ENCODE results near the gene VSIG4.

The VSIG4 gene

DNA sequence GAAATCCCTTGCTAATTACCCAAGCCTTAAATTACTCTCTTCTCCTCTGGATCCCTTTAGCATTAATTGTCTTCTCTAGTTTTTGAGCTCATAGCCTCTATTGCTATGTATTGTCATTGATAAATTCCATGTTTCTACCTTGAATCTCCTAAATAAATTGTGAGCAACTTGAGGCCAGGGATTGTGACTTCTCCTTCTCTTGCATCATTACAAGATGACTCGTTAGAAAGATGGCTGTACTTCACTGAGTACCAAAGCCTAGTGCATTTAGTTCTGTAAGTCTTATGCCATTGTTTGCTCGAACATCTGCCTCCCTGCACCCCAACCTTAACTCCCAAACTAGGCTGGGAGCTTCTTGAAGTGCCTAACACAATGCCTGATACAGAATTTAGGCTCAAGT lies 15.3 kb downstream of the VSIG4 start:
- H3K27ac ChIP-seq (ENCODE audit: extremely low read depth, low read depth, low read length): no peak overlapping the region
- TF ChIP-seq ZNF521 (tag by site-specific recombination; IDR thresholded peaks at IDR 0.05) (no peak), ZNF274 (IDR thresholded peaks at IDR 0.05; ENCODE audit: low read length) (no peak), ZNF274 (tag by site-specific recombination; IDR thresholded peaks at IDR 0.05; ENCODE audit: borderline replicate concordance) (no peak)
- TF ChIP-seq, protein P1, sequence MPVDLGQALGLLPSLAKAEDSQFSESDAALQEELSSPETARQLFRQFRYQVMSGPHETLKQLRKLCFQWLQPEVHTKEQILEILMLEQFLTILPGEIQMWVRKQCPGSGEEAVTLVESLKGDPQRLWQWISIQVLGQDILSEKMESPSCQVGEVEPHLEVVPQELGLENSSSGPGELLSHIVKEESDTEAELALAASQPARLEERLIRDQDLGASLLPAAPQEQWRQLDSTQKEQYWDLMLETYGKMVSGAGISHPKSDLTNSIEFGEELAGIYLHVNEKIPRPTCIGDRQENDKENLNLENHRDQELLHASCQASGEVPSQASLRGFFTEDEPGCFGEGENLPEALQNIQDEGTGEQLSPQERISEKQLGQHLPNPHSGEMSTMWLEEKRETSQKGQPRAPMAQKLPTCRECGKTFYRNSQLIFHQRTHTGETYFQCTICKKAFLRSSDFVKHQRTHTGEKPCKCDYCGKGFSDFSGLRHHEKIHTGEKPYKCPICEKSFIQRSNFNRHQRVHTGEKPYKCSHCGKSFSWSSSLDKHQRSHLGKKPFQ (tag by site-specific recombination; IDR thresholded peaks at IDR 0.05): no peak
- ChIA-PET CTCF (no interaction called here), POLR2A (no interaction called here)
- H3K36me3 ChIP-seq (ENCODE audit: control insufficient read depth in 2 of 2, insufficient read depth in 1 of 2, low read length in 2 of 2): no peaks in the 10 kb centered on the region
- no peak overlapping the region for H3K4me3 ChIP-seq (ENCODE audit: low read depth, low read length)
- no peaks in the 10 kb centered on the region for H3K9me3 ChIP-seq (ENCODE audit: control insufficient read depth, insufficient read depth, low read depth, low read length)
- H3K4me1 ChIP-seq (ENCODE audit: control insufficient read depth, insufficient read depth, low read length): no peaks in the 10 kb centered on the region

DNA sequence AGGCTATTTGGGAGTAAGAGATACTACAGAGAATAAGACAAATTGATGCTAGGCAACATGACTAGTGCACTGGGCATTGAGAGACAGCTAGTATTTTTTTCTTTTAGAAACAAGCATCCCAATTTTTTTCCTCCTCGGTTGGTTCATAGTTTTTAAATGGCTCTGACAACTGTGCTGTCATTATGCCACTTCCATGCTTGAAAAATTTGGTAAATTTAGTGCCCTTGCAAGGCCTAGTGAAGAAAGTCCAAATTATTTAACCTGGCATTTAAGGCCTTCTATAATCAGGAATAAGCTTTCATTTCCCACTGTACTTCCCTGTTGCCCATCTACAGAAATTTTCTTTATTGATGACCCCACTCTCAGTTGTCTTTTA lies 15.8 kb downstream of the VSIG4 start:
- H3K9me3 ChIP-seq (ENCODE audit: control insufficient read depth, insufficient read depth, low read depth, low read length): no peaks in the 10 kb centered on the region
- TF ChIP-seq ZNF311 (tag by site-specific recombination; IDR thresholded peaks at IDR 0.05; ENCODE audit: borderline replicate concordance) (no peak), ZNF677 (tag by site-specific recombination; IDR thresholded peaks at IDR 0.05) (no peak), SALL2 (tag by site-specific recombination; IDR thresholded peaks at IDR 0.05; ENCODE audit: borderline replicate concordance) (no peak), ZNF843 (tag by site-specific recombination; IDR thresholded peaks at IDR 0.05) (no peak), HOXD13 (CRISPR knock-in tag; IDR thresholded peaks at IDR 0.05; ENCODE audit: borderline replicate concordance) (no peak), ZNF792 (tag by site-specific recombination; IDR thresholded peaks at IDR 0.05) (no peak), EGR2 (tag by site-specific recombination; IDR thresholded peaks at IDR 0.05; ENCODE audit: low read depth) (no peak), ZNF133 (tag by site-specific recombination; IDR thresholded peaks at IDR 0.05) (no peak), ZXDB (tag by site-specific recombination; IDR thresholded peaks at IDR 0.05) (no peak), ZFP3 (tag by site-specific recombination; IDR thresholded peaks at IDR 0.05; ENCODE audit: low read depth) (no peak), ZNF670 (tag by site-specific recombination; IDR thresholded peaks at IDR 0.05; ENCODE audit: low read depth) (no peak), GFI1B (tag by site-specific recombination; IDR thresholded peaks at IDR 0.05) (no peak), ZNF571 (tag by site-specific recombination; IDR thresholded peaks at IDR 0.05) (no peak), ZNF510 (tag by site-specific recombination; IDR thresholded peaks at IDR 0.05; ENCODE audit: insufficient replicate concordance) (no peak), ZEB2 (tag by site-specific recombination; IDR thresholded peaks at IDR 0.05) (no peak), ZNF221 (tag by site-specific recombination; IDR thresholded peaks at IDR 0.05; ENCODE audit: borderline replicate concordance) (no peak)
- TF ChIP-seq, protein P2, sequence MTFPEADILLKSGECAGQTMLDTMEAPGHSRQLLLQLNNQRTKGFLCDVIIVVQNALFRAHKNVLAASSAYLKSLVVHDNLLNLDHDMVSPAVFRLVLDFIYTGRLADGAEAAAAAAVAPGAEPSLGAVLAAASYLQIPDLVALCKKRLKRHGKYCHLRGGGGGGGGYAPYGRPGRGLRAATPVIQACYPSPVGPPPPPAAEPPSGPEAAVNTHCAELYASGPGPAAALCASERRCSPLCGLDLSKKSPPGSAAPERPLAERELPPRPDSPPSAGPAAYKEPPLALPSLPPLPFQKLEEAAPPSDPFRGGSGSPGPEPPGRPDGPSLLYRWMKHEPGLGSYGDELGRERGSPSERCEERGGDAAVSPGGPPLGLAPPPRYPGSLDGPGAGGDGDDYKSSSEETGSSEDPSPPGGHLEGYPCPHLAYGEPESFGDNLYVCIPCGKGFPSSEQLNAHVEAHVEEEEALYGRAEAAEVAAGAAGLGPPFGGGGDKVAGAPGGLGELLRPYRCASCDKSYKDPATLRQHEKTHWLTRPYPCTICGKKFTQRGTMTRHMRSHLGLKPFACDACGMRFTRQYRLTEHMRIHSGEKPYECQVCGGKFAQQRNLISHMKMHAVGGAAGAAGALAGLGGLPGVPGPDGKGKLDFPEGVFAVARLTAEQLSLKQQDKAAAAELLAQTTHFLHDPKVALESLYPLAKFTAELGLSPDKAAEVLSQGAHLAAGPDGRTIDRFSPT (tag by site-specific recombination; IDR thresholded peaks at IDR 0.05): no peak
- TF ChIP-seq, protein P3, sequence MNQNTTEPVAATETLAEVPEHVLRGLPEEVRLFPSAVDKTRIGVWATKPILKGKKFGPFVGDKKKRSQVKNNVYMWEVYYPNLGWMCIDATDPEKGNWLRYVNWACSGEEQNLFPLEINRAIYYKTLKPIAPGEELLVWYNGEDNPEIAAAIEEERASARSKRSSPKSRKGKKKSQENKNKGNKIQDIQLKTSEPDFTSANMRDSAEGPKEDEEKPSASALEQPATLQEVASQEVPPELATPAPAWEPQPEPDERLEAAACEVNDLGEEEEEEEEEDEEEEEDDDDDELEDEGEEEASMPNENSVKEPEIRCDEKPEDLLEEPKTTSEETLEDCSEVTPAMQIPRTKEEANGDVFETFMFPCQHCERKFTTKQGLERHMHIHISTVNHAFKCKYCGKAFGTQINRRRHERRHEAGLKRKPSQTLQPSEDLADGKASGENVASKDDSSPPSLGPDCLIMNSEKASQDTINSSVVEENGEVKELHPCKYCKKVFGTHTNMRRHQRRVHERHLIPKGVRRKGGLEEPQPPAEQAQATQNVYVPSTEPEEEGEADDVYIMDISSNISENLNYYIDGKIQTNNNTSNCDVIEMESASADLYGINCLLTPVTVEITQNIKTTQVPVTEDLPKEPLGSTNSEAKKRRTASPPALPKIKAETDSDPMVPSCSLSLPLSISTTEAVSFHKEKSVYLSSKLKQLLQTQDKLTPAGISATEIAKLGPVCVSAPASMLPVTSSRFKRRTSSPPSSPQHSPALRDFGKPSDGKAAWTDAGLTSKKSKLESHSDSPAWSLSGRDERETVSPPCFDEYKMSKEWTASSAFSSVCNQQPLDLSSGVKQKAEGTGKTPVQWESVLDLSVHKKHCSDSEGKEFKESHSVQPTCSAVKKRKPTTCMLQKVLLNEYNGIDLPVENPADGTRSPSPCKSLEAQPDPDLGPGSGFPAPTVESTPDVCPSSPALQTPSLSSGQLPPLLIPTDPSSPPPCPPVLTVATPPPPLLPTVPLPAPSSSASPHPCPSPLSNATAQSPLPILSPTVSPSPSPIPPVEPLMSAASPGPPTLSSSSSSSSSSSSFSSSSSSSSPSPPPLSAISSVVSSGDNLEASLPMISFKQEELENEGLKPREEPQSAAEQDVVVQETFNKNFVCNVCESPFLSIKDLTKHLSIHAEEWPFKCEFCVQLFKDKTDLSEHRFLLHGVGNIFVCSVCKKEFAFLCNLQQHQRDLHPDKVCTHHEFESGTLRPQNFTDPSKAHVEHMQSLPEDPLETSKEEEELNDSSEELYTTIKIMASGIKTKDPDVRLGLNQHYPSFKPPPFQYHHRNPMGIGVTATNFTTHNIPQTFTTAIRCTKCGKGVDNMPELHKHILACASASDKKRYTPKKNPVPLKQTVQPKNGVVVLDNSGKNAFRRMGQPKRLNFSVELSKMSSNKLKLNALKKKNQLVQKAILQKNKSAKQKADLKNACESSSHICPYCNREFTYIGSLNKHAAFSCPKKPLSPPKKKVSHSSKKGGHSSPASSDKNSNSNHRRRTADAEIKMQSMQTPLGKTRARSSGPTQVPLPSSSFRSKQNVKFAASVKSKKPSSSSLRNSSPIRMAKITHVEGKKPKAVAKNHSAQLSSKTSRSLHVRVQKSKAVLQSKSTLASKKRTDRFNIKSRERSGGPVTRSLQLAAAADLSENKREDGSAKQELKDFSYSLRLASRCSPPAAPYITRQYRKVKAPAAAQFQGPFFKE (tag by site-specific recombination; IDR thresholded peaks at IDR 0.05; ENCODE audit: borderline replicate concordance): no peak
- H3K36me3 ChIP-seq (ENCODE audit: control insufficient read depth in 2 of 2, insufficient read depth in 1 of 2, low read length in 2 of 2): no peaks in the 10 kb centered on the region
- no peak overlapping the region for H3K4me3 ChIP-seq (ENCODE audit: low read depth, low read length)
- H3K27ac ChIP-seq (ENCODE audit: extremely low read depth, low read depth, low read length): no peak overlapping the region
- POLR2A ChIA-PET: no interaction called here
- CTCF ChIA-PET: no interaction called here
- H3K4me1 ChIP-seq (ENCODE audit: control insufficient read depth, insufficient read depth, low read length): no peaks in the 10 kb centered on the region
